H1 (cell line): Measurements from ENCODE around the gene TAX1BP1.

Experiments used
- CBX8 ChIP-seq: fragments of 300-800, 300-1000 bp; sonication (generic); IDR thresholded peaks from 2 replicates; pipeline ENCODE4 v1.7.1; 2016; ENCODE audit warnings: low read depth, low read length, borderline replicate concordance
- CEBPB ChIP-seq: IDR thresholded peaks from 2 replicates; pipeline ENCODE4 v1.6.1; 2012; ENCODE audit warnings: low read depth, low read length
- E2F6 ChIP-seq: IDR thresholded peaks from 2 replicates; pipeline ENCODE4 v1.6.1; 2012; ENCODE audit warnings: inconsistent platforms
- JUN ChIP-seq: IDR thresholded peaks from 2 replicates; pipeline ENCODE4 v1.6.1; 2011; ENCODE audit warnings: low read depth, mild to moderate bottlenecking, improper control_type of control experiment, low read length
- MAX ChIP-seq: IDR thresholded peaks from 2 replicates; pipeline ENCODE4 v1.6.1; 2012; ENCODE audit warnings: inconsistent platforms
- TCF12 ChIP-seq: IDR thresholded peaks from 2 replicates; pipeline ENCODE4 v1.6.1; 2011; ENCODE audit warnings: low read depth, mild to moderate bottlenecking, low read length
- USF2 ChIP-seq: IDR thresholded peaks from 2 replicates; pipeline ENCODE4 v1.6.1; 2011; ENCODE audit warnings: low read length, improper control_type of control experiment
- YY1 ChIP-seq: IDR thresholded peaks from 2 replicates; pipeline ENCODE4 v1.6.1; 2011; ENCODE audit warnings: low read depth, mild to moderate bottlenecking, low read length
- TF ChIP-seq, protein P1 (sequence below), 3 experiments: IDR thresholded peaks; 1 replicate in 2 of 3; 2 replicates in 1 of 3; pipeline versions ENCODE4 v1.5.1 to v1.6.1; 2011; ENCODE audit warnings: low read length in 3 of 3, mild to moderate bottlenecking in 3 of 3, inconsistent platforms in 2 of 3, low read depth in 1 of 3, moderate library complexity in 1 of 3; ENCODE audit not compliant: insufficient read depth in 1 of 3; ENCODE audit errors: control extremely low read depth in 1 of 3

- TF ChIP-seq YY1 (no peak), USF2 (no peak), TCF12 (no peak), MAX (no peak), CBX8 (no peak), E2F6 (no peak), JUN (no peak), CEBPB (no peak)
- TF ChIP-seq, protein P1, sequence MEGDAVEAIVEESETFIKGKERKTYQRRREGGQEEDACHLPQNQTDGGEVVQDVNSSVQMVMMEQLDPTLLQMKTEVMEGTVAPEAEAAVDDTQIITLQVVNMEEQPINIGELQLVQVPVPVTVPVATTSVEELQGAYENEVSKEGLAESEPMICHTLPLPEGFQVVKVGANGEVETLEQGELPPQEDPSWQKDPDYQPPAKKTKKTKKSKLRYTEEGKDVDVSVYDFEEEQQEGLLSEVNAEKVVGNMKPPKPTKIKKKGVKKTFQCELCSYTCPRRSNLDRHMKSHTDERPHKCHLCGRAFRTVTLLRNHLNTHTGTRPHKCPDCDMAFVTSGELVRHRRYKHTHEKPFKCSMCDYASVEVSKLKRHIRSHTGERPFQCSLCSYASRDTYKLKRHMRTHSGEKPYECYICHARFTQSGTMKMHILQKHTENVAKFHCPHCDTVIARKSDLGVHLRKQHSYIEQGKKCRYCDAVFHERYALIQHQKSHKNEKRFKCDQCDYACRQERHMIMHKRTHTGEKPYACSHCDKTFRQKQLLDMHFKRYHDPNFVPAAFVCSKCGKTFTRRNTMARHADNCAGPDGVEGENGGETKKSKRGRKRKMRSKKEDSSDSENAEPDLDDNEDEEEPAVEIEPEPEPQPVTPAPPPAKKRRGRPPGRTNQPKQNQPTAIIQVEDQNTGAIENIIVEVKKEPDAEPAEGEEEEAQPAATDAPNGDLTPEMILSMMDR (IDR thresholded peaks at IDR 0.05; ENCODE audit: control extremely low read depth in 1 of 3, insufficient read depth in 1 of 3, low read depth in 1 of 3, low read length in 3 of 3): no peak
These were observed 12.1 kb downstream of the TAX1BP1 start for GRCh38 chr7:27751888-27752660.
